Testis (tissue), 3 donors: ENCODE measurements around the gene CUX1. TPM values are rescaled to one million over a fixed set of nuclear protein-coding genes. Genes with fewer than 3 reads are reported as not detected.

Experiments used
- DNase-seq: peaks from one replicate; pipeline ENCODE4 v3.0.0-alpha.2; 2019
- H3K27ac ChIP-seq, 2 donors: fragments of 200-600 bp; sonication (generic); one replicate each; pipeline ENCODE4 v1.5.1; 2019
- H3K27me3 ChIP-seq: fragments of 200-600 bp; sonication (generic); one replicate; pipeline ENCODE4 v1.5.1; 2019
- H3K36me3 ChIP-seq: fragments of 200-600 bp; sonication (generic); one replicate; pipeline ENCODE4 v1.5.1; 2017; ENCODE audit warnings: low read depth; ENCODE audit errors: missing control alignments
- H3K4me1 ChIP-seq: fragments of 200-600 bp; sonication (generic); one replicate; pipeline ENCODE4 v1.5.1; 2019
- H3K4me3 ChIP-seq, 2 donors: fragments of 200-600 bp; sonication (generic); one replicate each; pipeline ENCODE4 v1.5.1; 2017 to 2019
- H3K9me3 ChIP-seq: fragments of 200-600 bp; sonication (generic); one replicate; pipeline ENCODE4 v1.5.1; 2017
- CTCF ChIP-seq, 3 experiments: fragments of 450-650 bp in 2 of 3; fragments of 200-600 bp in 1 of 3; sonication (generic) in 1 of 3; IDR thresholded peaks; one replicate each; pipeline ENCODE4 v1.5.1; 2016 to 2019; ENCODE audit warnings: antibody characterized with exemption in 3 of 3, mild to moderate bottlenecking in 2 of 3, moderate library complexity in 1 of 3
- POLR2A ChIP-seq: fragments of 450-650 bp; IDR thresholded peaks from one replicate; pipeline ENCODE4 v1.6.1; 2017; ENCODE audit warnings: antibody characterized with exemption, mild to moderate bottlenecking, moderate library complexity
- WGBS, 2 donors: methylation state at CpG; one replicate each; pipeline ENCODE4 v1.1.5; 2018; 5-methylcytosine and 5-hydroxymethylcytosine counted together
- intact Hi-C: fragments of 100-400 bp; cut with DNase I; formaldehyde crosslinking; loops from one replicate; pipeline ENCODE4 v1.15.1; 2023; ENCODE audit warnings: low total_unique reads
- polyA plus RNA-seq: library from polyadenylated mRNA; stranded (reverse); fragments of 350-450 nt; fragmentation: Illumina TruSeq; extraction: RNeasy Lipid Tissue Mini Kit (QIAGEN cat#74804); gene quantifications from one replicate; pipeline ENCODE4 v1.2.3, GENCODE V29; 2014; ENCODE audit warnings: low read depth, low replicate concordance; ENCODE audit not compliant: insufficient read depth
- total RNA-seq, 2 donors: library from RNA; depleted of rRNA; stranded (reverse); fragments of >200 nt; gene quantifications; one replicate each; pipeline ENCODE4 v1.2.3, GENCODE V29; 2016

Gene CUX1
- total and polyA plus RNA-seq, 3 donors from 2014 or later: 30.8 to 46.3 (median 43.1) TPM

GRCh38 chr7:102095321-102096011 lies 278.0 kb downstream of the CUX1 start:
- WGBS, 2 donors: 94% methylated on average over 16 of the region's 16 CpGs
- intact Hi-C loops: no loop called here
- Histone ChIP-seq H3K27ac (no peak overlapping the region), H3K27me3 (no peaks in the 10 kb centered on the region), H3K4me3 (no peak overlapping the region), H3K4me1 (no peaks in the 10 kb centered on the region), H3K9me3 (no peaks in the 10 kb centered on the region), H3K36me3 (no peaks in the 10 kb centered on the region)
- TF ChIP-seq POLR2A (no peak), CTCF (IDR thresholded peaks at IDR 0.05) (no peak)
- DNase-seq: no peak

GRCh38 chr7:102096012-102096332 lies 278.5 kb downstream of the CUX1 start:
- intact Hi-C loops: no loop called here
- Histone ChIP-seq H3K27ac (no peak overlapping the region), H3K4me3 (no peak overlapping the region), H3K36me3 (no peaks in the 10 kb centered on the region), H3K9me3 (no peaks in the 10 kb centered on the region), H3K27me3 (no peaks in the 10 kb centered on the region), H3K4me1 (no peaks in the 10 kb centered on the region)
- DNase-seq: no peak
- 70% methylated on average over 10 of the region's 10 CpGs for WGBS, 2 donors
- TF ChIP-seq POLR2A: no peak
- TF ChIP-seq CTCF (IDR thresholded peaks at IDR 0.05): no peak

GRCh38 chr7:102096706-102097427 lies 279.4 kb downstream of the CUX1 start:
- H3K4me3 ChIP-seq: no peak overlapping the region
- WGBS, 2 donors: 82 to 91% methylated on average over 16 to 19 of the region's 19 CpGs
- H3K27me3 ChIP-seq: no peaks in the 10 kb centered on the region
- H3K4me1 ChIP-seq: no peaks in the 10 kb centered on the region
- no peak for TF ChIP-seq CTCF (IDR thresholded peaks at IDR 0.05)
- TF ChIP-seq POLR2A: no peak
- intact Hi-C loops: no loop called here
- H3K36me3 ChIP-seq: no peaks in the 10 kb centered on the region
- H3K27ac ChIP-seq: no peak overlapping the region
- no peaks in the 10 kb centered on the region for H3K9me3 ChIP-seq
- DNase-seq: no peak

GRCh38 chr7:102097601-102098161 lies 280.3 kb downstream of the CUX1 start:
- DNase-seq: no peak
- 63 to 66% methylated on average over 13 of the region's 13 CpGs for WGBS, 2 donors
- Histone ChIP-seq H3K9me3 (no peaks in the 10 kb centered on the region), H3K4me3 (no peak overlapping the region), H3K27ac (no peak overlapping the region), H3K27me3 (no peaks in the 10 kb centered on the region), H3K4me1 (no peaks in the 10 kb centered on the region), H3K36me3 (no peaks in the 10 kb centered on the region)
- intact Hi-C loops: no loop called here
- no peak for TF ChIP-seq POLR2A
- TF ChIP-seq CTCF (IDR thresholded peaks at IDR 0.05): no peak
